SK-N-SH (cell line): ENCODE measurements around the gene NTN1. TPM values are rescaled to one million over a fixed set of nuclear protein-coding genes. Genes with fewer than 3 reads are reported as not detected.

ENCODE experiments used
- CTCF ChIA-PET: fragments of 300-600, 350-600 bp; formaldehyde crosslinking; extraction: SDS; loops from one replicate; lab custom pipeline; 2021; lab: Yijun Ruan, JAX
- POLR2A ChIA-PET: fragments of 350-600 bp; sonication (Branson Sonifier 250); formaldehyde crosslinking; extraction: SDS; loops from one replicate; lab custom pipeline; 2020; ENCODE audit warnings: antibody characterized with exemption, inconsistent platforms; lab: Yijun Ruan, JAX
- DNase-seq: peaks from one replicate; pipeline ENCODE4 v3.0.0; 2012
- H2AFZ ChIP-seq: fragments of 200-600 bp; sonication (generic); 2 replicates; pipeline ENCODE4 v1.8.1; 2016; ENCODE audit warnings: antibody characterized with exemption, mild to moderate bottlenecking, low read depth
- H3F3A ChIP-seq: fragments of 200-600 bp; sonication (generic); replicated peaks from 2 replicates; pipeline ENCODE3; 2016; ENCODE audit warnings: antibody characterized with exemption, mild to moderate bottlenecking; ENCODE audit not compliant: insufficient read depth
- H3K27ac ChIP-seq, 2 experiments: fragments of 200-500 bp in 1 of 2; fragments of 200-600 bp in 1 of 2; sonication (Bioruptor generic) in 1 of 2; sonication (generic), shearing (Covaris generic) in 1 of 2; 2 replicates each; pipeline versions ENCODE4 v1.5.1 to v1.6.1; 2014 to 2016; ENCODE audit warnings: low read depth in 2 of 2, inconsistent platforms in 1 of 2, low read length in 1 of 2, mild to moderate bottlenecking in 1 of 2, mixed read lengths in 1 of 2
- H3K27me3 ChIP-seq: fragments of 200-600 bp; sonication (generic), shearing (Covaris generic); 2 replicates; pipeline ENCODE4 v1.6.1; 2016; ENCODE audit warnings: mixed run types; ENCODE audit not compliant: insufficient read depth
- H3K36me3 ChIP-seq, 2 experiments: fragments of 200-500 bp in 1 of 2; fragments of 200-600 bp in 1 of 2; sonication (Bioruptor generic) in 1 of 2; sonication (generic) in 1 of 2; replicated peaks in 1 of 2; 2 replicates each; pipeline versions ENCODE3 to v1.5.1; 2014 to 2016; ENCODE audit warnings: low read length in 1 of 2, mild to moderate bottlenecking in 1 of 2; ENCODE audit not compliant: insufficient read depth in 2 of 2, control insufficient read depth in 1 of 2
- H3K4me1 ChIP-seq, 2 experiments: fragments of 200-500 bp in 1 of 2; fragments of 200-600 bp in 1 of 2; sonication (Bioruptor generic) in 1 of 2; sonication (generic), shearing (Covaris generic) in 1 of 2; 2 replicates each; pipeline versions ENCODE4 v1.5.1 to v1.6.1; 2014 to 2016; ENCODE audit warnings: low read depth in 1 of 2, low read length in 1 of 2, mixed run types in 1 of 2; ENCODE audit not compliant: insufficient read depth in 2 of 2, control insufficient read depth in 1 of 2
- H3K4me2 ChIP-seq: fragments of 200-600 bp; sonication (generic), shearing (Covaris generic); 2 replicates; pipeline ENCODE4 v1.6.1; 2017; ENCODE audit warnings: mixed run types
- H3K4me3 ChIP-seq, 2 experiments: fragments of 200-500 bp in 1 of 2; fragments of 200-600 bp in 1 of 2; sonication (Bioruptor generic) in 1 of 2; sonication (generic), shearing (Covaris generic) in 1 of 2; 2 replicates each; pipeline versions ENCODE4 v1.5.1 to v1.8.1; 2014 to 2016; ENCODE audit warnings: low read depth in 2 of 2, inconsistent platforms in 1 of 2, low read length in 1 of 2, mild to moderate bottlenecking in 1 of 2, mixed read lengths in 1 of 2, moderate library complexity in 1 of 2
- H3K79me2 ChIP-seq: fragments of 200-600 bp; sonication (generic); 2 replicates; pipeline ENCODE4 v1.8.1; 2017; ENCODE audit warnings: mild to moderate bottlenecking; ENCODE audit not compliant: insufficient read depth
- H3K9ac ChIP-seq: fragments of 200-600 bp; sonication (generic); 2 replicates; pipeline ENCODE4 v1.6.1; 2017; ENCODE audit warnings: mixed run types
- H3K9me2 ChIP-seq: fragments of 200-600 bp; sonication (generic); 2 replicates; pipeline ENCODE4 v1.6.1; 2017; ENCODE audit warnings: mixed run types
- H3K9me3 ChIP-seq: fragments of 200-600 bp; sonication (generic); 2 replicates; pipeline ENCODE4 v1.6.1; 2017; ENCODE audit warnings: mixed run types, mild to moderate bottlenecking, moderate library complexity
- H4K20me1 ChIP-seq: fragments of 200-600 bp; sonication (generic); 2 replicates; pipeline ENCODE4 v1.6.1; 2017; ENCODE audit warnings: mild to moderate bottlenecking, mixed run types; ENCODE audit not compliant: insufficient read depth
- CHD2 ChIP-seq: fragments of 150-350 bp; IDR thresholded peaks from 2 replicates; pipeline ENCODE4 v1.6.1; 2018; ENCODE audit warnings: low read length; ENCODE audit not compliant: partially characterized antibody
- ELF1 ChIP-seq: IDR thresholded peaks from 2 replicates; pipeline ENCODE4 v1.4.0; 2012
- FOXJ3 ChIP-seq: sonication (generic); formaldehyde crosslinking; IDR thresholded peaks from 2 replicates; pipeline ENCODE4 v1.5.1; 2020; ENCODE audit warnings: mild to moderate bottlenecking, missing genetic modification reagents
- FOXM1 ChIP-seq: IDR thresholded peaks from 2 replicates; pipeline ENCODE4 v1.4.0; 2012; ENCODE audit warnings: low read depth, mild to moderate bottlenecking
- IRF3 ChIP-seq: fragments of 150-350 bp; IDR thresholded peaks from 2 replicates; pipeline ENCODE4 v1.6.1; 2016; ENCODE audit warnings: mild to moderate bottlenecking, low read depth, low read length
- JUND ChIP-seq: IDR thresholded peaks from 2 replicates; pipeline ENCODE4 v1.4.0; 2012
- MEF2A ChIP-seq: IDR thresholded peaks from 2 replicates; pipeline ENCODE4 v1.4.0; 2012; ENCODE audit warnings: low read depth, borderline replicate concordance
- MXI1 ChIP-seq: IDR thresholded peaks from 2 replicates; pipeline ENCODE4 v1.6.1; 2012; ENCODE audit warnings: mild to moderate bottlenecking, low read depth, low read length, improper control_type of control experiment
- PBX3 ChIP-seq: IDR thresholded peaks from 2 replicates; pipeline ENCODE4; 2012
- POLR2AphosphoS5 ChIP-seq: IDR thresholded peaks from 2 replicates; pipeline ENCODE4 v1.6.1; 2012; ENCODE audit warnings: low read depth, low read length
- RXRA ChIP-seq: IDR thresholded peaks from 2 replicates; pipeline ENCODE4 v1.4.0; 2012; ENCODE audit warnings: low read depth, mild to moderate bottlenecking, borderline replicate concordance
- SIN3A ChIP-seq: IDR thresholded peaks from 2 replicates; pipeline ENCODE4 v1.6.1; 2012; ENCODE audit warnings: low read depth, mild to moderate bottlenecking, low read length, moderate library complexity, borderline replicate concordance
- TAF1 ChIP-seq: IDR thresholded peaks from 2 replicates; pipeline ENCODE4 v1.6.1; 2012; ENCODE audit warnings: low read depth, mild to moderate bottlenecking, low read length, moderate library complexity, borderline replicate concordance
- TCF12 ChIP-seq: IDR thresholded peaks from 2 replicates; pipeline ENCODE4 v1.4.0; 2012
- WGBS: methylation state at CpG from one replicate; pipeline ENCODE4 v1.1.6; 2017; ENCODE audit warnings: low lambda C conversion rate; 5-methylcytosine and 5-hydroxymethylcytosine counted together
- polyA plus RNA-seq, 3 experiments: library from polyadenylated mRNA; depleted of rRNA; stranded (reverse); fragments of >200 nt; gene quantifications; 2 replicates each; pipeline ENCODE4 v1.2.3, GENCODE V29; 2012

Gene NTN1
- polyA plus RNA-seq, 1 of the 3 experiments (the other 2 are of a cell fraction), result 0.05 TPM

- TF ChIP-seq TAF1 (no peak), TCF12 (no peak), FOXM1 (no peak), FOXJ3 (no peak)
These were observed 102.6 kb downstream of the NTN1 start (continued) for GRCh38 chr17:9123594-9124553.

DNA sequence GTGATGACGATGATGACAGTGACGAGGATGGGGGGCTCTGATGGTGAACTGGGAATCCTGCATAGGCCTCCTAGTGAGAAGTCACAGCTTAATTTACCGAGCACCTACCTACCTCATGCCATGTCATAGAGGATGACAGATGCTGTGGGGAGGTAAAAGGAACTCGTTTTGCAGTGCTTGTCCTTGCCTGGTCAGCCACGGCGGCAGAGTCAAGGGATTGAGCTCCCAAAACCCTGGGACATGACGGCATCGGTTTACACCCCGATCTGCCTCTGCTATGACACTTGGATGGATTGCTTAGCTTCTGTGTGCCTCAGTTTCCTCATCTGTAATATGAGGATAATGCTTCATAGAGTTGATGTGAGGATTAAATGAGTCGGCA is 103.2 kb downstream of the NTN1 start:
- WGBS, result 55% methylated on average over 10 of the region's 10 CpGs

More for the DNA sequence above, 103.2 kb downstream of the NTN1 start:
- Histone ChIP-seq H3K9me3 (no peaks in the 10 kb centered on the region), H3K9me2 (no peaks in the 10 kb centered on the region), H3F3A (no peaks in the 10 kb centered on the region), H3K4me2 (no peak overlapping the region), H3K4me3 (no peak overlapping the region), H3K27ac (no peak overlapping the region), H3K36me3 (no peaks in the 10 kb centered on the region), H3K4me1 (no peaks in the 10 kb centered on the region), H3K9ac (no peak overlapping the region), H3K79me2 (no peaks in the 10 kb centered on the region), H4K20me1 (no peaks in the 10 kb centered on the region), H3K27me3 (no peaks in the 10 kb centered on the region; the same call in 1 of the 2 replicates), H2AFZ (no peak overlapping the region)
- TF ChIP-seq MEF2A, result no peak
- no peak for TF ChIP-seq POLR2AphosphoS5
- TF ChIP-seq SIN3A, result no peak
- no peak for TF ChIP-seq CHD2
- no peak for TF ChIP-seq IRF3
- TF ChIP-seq RXRA, result no peak
- TF ChIP-seq JUND, result no peak
- no peak for TF ChIP-seq ELF1
- TF ChIP-seq PBX3, result no peak
- TF ChIP-seq FOXJ3, result no peak
- TF ChIP-seq MXI1, result no peak
- ChIA-PET POLR2A (no interaction called here), CTCF (no interaction called here)
- no peak for DNase-seq
